ENCODE data around the gene SLIT3. TPM values are rescaled to one million over a fixed set of nuclear protein-coding genes. Genes with fewer than 3 reads are reported as not detected.

Gene SLIT3
- total and polyA plus RNA-seq, 2 donors (not counting 3 experiments of a cell fraction or from before 2014, with no cell fraction given): 0.90 to 1.0 TPM

DNA sequence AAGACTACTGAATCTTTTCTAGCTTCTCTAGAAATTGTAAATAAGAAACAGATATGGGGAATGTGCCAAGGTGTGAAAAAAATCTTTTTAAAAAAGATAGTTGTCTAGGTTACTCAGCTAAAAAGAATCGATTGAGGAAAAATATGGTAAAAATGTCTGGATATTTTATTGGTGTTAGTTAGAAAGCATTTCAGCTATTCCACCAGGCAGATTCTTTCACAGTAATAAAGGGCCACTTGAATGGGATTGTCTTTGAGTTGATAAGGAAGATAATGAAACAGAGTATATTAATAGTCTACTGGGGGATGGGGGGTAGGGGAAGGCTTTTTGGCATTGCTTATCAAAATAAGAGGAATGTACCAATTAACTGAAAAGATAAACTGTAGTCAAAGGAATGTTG lies 51.9 kb downstream of the SLIT3 start:
- no peak overlapping the region for H3K9ac ChIP-seq (replicated peaks; ENCODE audit: extremely low read depth, insufficient read depth, low read length)
- H3K36me3 ChIP-seq (ENCODE audit: control insufficient read depth in 2 of 2, extremely low read depth in 1 of 2, insufficient read depth in 2 of 2, low read length in 2 of 2): no peaks in the 10 kb centered on the region
- no peak overlapping the region for H3K27ac ChIP-seq (ENCODE audit: insufficient read depth, low read depth, low read length)
- H3K9me1 ChIP-seq (replicated peaks; ENCODE audit: control insufficient read depth, extremely low read depth, insufficient read depth, low read length): no peaks in the 10 kb centered on the region
- TF ChIP-seq GATA2 (IDR thresholded peaks at IDR 0.05; ENCODE audit: insufficient read depth, insufficient read length, low read depth, low read length) (no peak), JUN (IDR thresholded peaks at IDR 0.05; ENCODE audit: borderline replicate concordance, insufficient read depth, insufficient read length, low read depth) (no peak), EZH2 (IDR thresholded peaks at IDR 0.05; ENCODE audit: borderline replicate concordance, low read depth, low read length, severe bottlenecking) (no peak), POLR2AphosphoS5 (IDR thresholded peaks at IDR 0.05; ENCODE audit: insufficient read depth, low read depth, low read length) (no peak), MYC (IDR thresholded peaks at IDR 0.05; ENCODE audit: low read depth, low read length) (no peak), FOS (IDR thresholded peaks at IDR 0.05; ENCODE audit: borderline replicate concordance, insufficient read depth, low read length) (no peak), POLR2A (IDR thresholded peaks at IDR 0.05; ENCODE audit: low read depth, low read length) (no peak)
- TF ChIP-seq, protein P1, sequence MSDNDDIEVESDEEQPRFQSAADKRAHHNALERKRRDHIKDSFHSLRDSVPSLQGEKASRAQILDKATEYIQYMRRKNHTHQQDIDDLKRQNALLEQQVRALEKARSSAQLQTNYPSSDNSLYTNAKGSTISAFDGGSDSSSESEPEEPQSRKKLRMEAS (IDR thresholded peaks at IDR 0.05; ENCODE audit: insufficient read depth, insufficient read length): no peak
- TF ChIP-seq, protein P2, sequence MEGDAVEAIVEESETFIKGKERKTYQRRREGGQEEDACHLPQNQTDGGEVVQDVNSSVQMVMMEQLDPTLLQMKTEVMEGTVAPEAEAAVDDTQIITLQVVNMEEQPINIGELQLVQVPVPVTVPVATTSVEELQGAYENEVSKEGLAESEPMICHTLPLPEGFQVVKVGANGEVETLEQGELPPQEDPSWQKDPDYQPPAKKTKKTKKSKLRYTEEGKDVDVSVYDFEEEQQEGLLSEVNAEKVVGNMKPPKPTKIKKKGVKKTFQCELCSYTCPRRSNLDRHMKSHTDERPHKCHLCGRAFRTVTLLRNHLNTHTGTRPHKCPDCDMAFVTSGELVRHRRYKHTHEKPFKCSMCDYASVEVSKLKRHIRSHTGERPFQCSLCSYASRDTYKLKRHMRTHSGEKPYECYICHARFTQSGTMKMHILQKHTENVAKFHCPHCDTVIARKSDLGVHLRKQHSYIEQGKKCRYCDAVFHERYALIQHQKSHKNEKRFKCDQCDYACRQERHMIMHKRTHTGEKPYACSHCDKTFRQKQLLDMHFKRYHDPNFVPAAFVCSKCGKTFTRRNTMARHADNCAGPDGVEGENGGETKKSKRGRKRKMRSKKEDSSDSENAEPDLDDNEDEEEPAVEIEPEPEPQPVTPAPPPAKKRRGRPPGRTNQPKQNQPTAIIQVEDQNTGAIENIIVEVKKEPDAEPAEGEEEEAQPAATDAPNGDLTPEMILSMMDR (IDR thresholded peaks at IDR 0.05; ENCODE audit: extremely low read depth in 1 of 2, insufficient read depth in 1 of 2, low read depth in 1 of 2, low read length in 2 of 2): no peak
- ChIA-PET POLR2A (no interaction called here), CTCF (interaction anchor here (1.0 kb wide), 1 partner anchor 18 kb away, joined by 3 read pairs; no protein-coding TSS in a partner anchor)
- no peaks in the 10 kb centered on the region for H3K9me3 ChIP-seq (replicated peaks; ENCODE audit: control insufficient read depth, insufficient read depth, low read length)
- H2AFZ ChIP-seq (ENCODE audit: low read depth, low read length): no peak overlapping the region
- H3K4me2 ChIP-seq (ENCODE audit: insufficient read depth, low read length): no peak overlapping the region
- intact Hi-C loops (cut with micrococcal nuclease): no loop called here
- no peaks in the 10 kb centered on the region for H3K27me3 ChIP-seq (ENCODE audit: control insufficient read depth in 2 of 2, insufficient read depth in 2 of 2, low read length in 2 of 2)
- BruUV-seq (replicated peaks): no TSS peak
- dilution Hi-C loops (cut with MboI; ENCODE audit: extremely low pct_ligation_motif_present, low sequenced_read_pairs): no loop called here
- no peaks in the 10 kb centered on the region for H4K20me1 ChIP-seq (replicated peaks; ENCODE audit: control insufficient read depth, extremely low read depth, insufficient read depth, low read length)
- FAIRE-seq (no peak), DNase-seq (ENCODE audit: low read depth, low spot score) (no peak)
- H3K4me3 ChIP-seq (replicated peaks in 1 of 3; ENCODE audit: insufficient read depth in 1 of 3, low read depth in 1 of 3, low read length in 3 of 3): no peak overlapping the region
- no peaks in the 10 kb centered on the region for H3K79me2 ChIP-seq (ENCODE audit: control insufficient read depth, insufficient read depth, low read length)
- no peaks in the 10 kb centered on the region for H3K4me1 ChIP-seq (ENCODE audit: control insufficient read depth, extremely low read depth, insufficient read depth, low read length)
